Urothelium cell line (cell line): Measurements from ENCODE around the gene TNFAIP8L3.

ENCODE experiments used
- DNase-seq: peaks from one replicate; pipeline ENCODE4 v3.0.0; 2011; ENCODE audit warnings: low spot score, mixed read lengths
- FAIRE-seq: peaks from 2 replicates; lab custom pipeline; 2011; peaks lifted over from hg19 to GRCh38; lab: Jason Lieb, UNC

Gene TNFAIP8L3

GRCh38 chr15:51092480-51093040, 2.1 kb downstream of the TNFAIP8L3 start:
- FAIRE-seq (no peak), DNase-seq (no peak)

GRCh38 chr15:51090753-51091152, 4.0 kb downstream of the TNFAIP8L3 start:
- no peak for DNase-seq
- no peak for FAIRE-seq

- DNase-seq, result no peak
- FAIRE-seq, result no peak
Observed at GRCh38 chr15:51089699-51090453, 4.8 kb downstream of the TNFAIP8L3 start.

- no peak for FAIRE-seq
- no peak for DNase-seq
Observed at GRCh38 chr15:51089041-51089440, 5.7 kb downstream of the TNFAIP8L3 start.

GRCh38 chr15:51088585-51088984, 6.1 kb downstream of the TNFAIP8L3 start:
- no peak for FAIRE-seq
- DNase-seq, result no peak

- no peak for DNase-seq
- FAIRE-seq, result no peak
Observed at GRCh38 chr15:51087513-51087912, 7.2 kb downstream of the TNFAIP8L3 start.

GRCh38 chr15:51086409-51086808, 8.3 kb downstream of the TNFAIP8L3 start:
- FAIRE-seq, result no peak
- DNase-seq, result no peak

- DNase-seq (no peak), FAIRE-seq (no peak)
Observed at GRCh38 chr15:51085764-51086163, 8.9 kb downstream of the TNFAIP8L3 start.

- FAIRE-seq (no peak), DNase-seq (no peak)
Observed at GRCh38 chr15:51083641-51084166, 11.0 kb downstream of the TNFAIP8L3 start.

- DNase-seq, result no peak
Observed at GRCh38 chr15:51082246-51082645, 12.5 kb downstream of the TNFAIP8L3 start.

GRCh38 chr15:51080286-51080685, 14.4 kb downstream of the TNFAIP8L3 start:
- no peak for FAIRE-seq
- DNase-seq, result no peak

More at GRCh38 chr15:51082246-51082645, 12.5 kb downstream of the TNFAIP8L3 start:
- no peak for FAIRE-seq

GRCh38 chr15:51079226-51079625, 15.5 kb downstream of the TNFAIP8L3 start:
- FAIRE-seq, result no peak
- no peak for DNase-seq

GRCh38 chr15:51077221-51078153, 17.2 kb downstream of the TNFAIP8L3 start:
- FAIRE-seq (no peak), DNase-seq (no peak)

GRCh38 chr15:51076524-51077220, 18.0 kb downstream of the TNFAIP8L3 start:
- FAIRE-seq (no peak), DNase-seq (no peak)

GRCh38 chr15:51075826-51076523, 18.7 kb downstream of the TNFAIP8L3 start:
- DNase-seq, result no peak
- FAIRE-seq, result no peak

- FAIRE-seq, result no peak
Observed at GRCh38 chr15:51075364-51075763, 19.3 kb downstream of the TNFAIP8L3 start.

GRCh38 chr15:51074926-51075325, 19.8 kb downstream of the TNFAIP8L3 start:
- DNase-seq (no peak), FAIRE-seq (no peak)

More at GRCh38 chr15:51075364-51075763, 19.3 kb downstream of the TNFAIP8L3 start:
- no peak for DNase-seq

- DNase-seq (no peak), FAIRE-seq (no peak)
Observed at GRCh38 chr15:51071578-51071977, 23.1 kb downstream of the TNFAIP8L3 start.

- DNase-seq (no peak), FAIRE-seq (no peak)
Observed at GRCh38 chr15:51069983-51070382, 24.7 kb downstream of the TNFAIP8L3 start.

GRCh38 chr15:51067510-51067909, 27.2 kb downstream of the TNFAIP8L3 start:
- no peak for FAIRE-seq
- DNase-seq, result no peak
